Esophagus muscularis mucosa (tissue), 4 donors: ENCODE results near the gene ARHGAP15.

Source experiments
- CTCF ChIP-seq, 3 experiments: fragments of 200-600 bp in 2 of 3; fragments of 450-650 bp in 1 of 3; sonication (generic) in 2 of 3; IDR thresholded peaks; one replicate each; pipeline ENCODE4 v1.5.1; 2017 to 2019; ENCODE audit warnings: antibody characterized with exemption in 3 of 3, mild to moderate bottlenecking in 2 of 3, moderate library complexity in 1 of 3
- EP300 ChIP-seq: sonication (generic); formaldehyde crosslinking; IDR thresholded peaks from one replicate; pipeline ENCODE4 v1.6.1; 2017; ENCODE audit warnings: antibody characterized with exemption
- POLR2A ChIP-seq: fragments of 450-650 bp; IDR thresholded peaks from one replicate; pipeline ENCODE4 v1.6.1; 2017; ENCODE audit warnings: antibody characterized with exemption, moderate library complexity, mild to moderate bottlenecking, low read depth
- POLR2AphosphoS5 ChIP-seq, 2 donors: sonication (generic); formaldehyde crosslinking; IDR thresholded peaks; one replicate each; pipeline ENCODE4 v1.6.1; 2017; ENCODE audit warnings: antibody characterized with exemption in 2 of 2

- TF ChIP-seq CTCF (IDR thresholded peaks at IDR 0.05) (no peak), EP300 (no peak), POLR2A (no peak), POLR2AphosphoS5 (IDR thresholded peaks at IDR 0.05) (no peak)
Observed at GRCh38 chr2:143545949-143546255, 416.7 kb downstream of the ARHGAP15 start.
